ENCODE results near the gene SLC9C2.

GRCh38 chr1:173554089-173554488 lies 48.8 kb downstream of the SLC9C2 start:
- TF ChIP-seq EZH2 (IDR thresholded peaks at IDR 0.05; ENCODE audit: insufficient read depth, poor library complexity, severe bottlenecking) (no peak), EZH2phosphoT487 (IDR thresholded peaks at IDR 0.05; ENCODE audit: insufficient read depth, low read depth) (no peak)

All from GM23248 (cell line).